NCI-H2081 treated with DMSO at 0.1 percent for 48 hours (cell line): ENCODE results near the gene KCTD21.
"Not testable (repeated sequence)": the region's sequence is repeated elsewhere in the genome, so short reads cannot be mapped to it uniquely, and the experiment has no call there.

Experiments used
- DNase-seq: peaks from one replicate; lab custom pipeline; 2025; lab: John Stamatoyannopoulos, UW

KCTD21 gene

DNA sequence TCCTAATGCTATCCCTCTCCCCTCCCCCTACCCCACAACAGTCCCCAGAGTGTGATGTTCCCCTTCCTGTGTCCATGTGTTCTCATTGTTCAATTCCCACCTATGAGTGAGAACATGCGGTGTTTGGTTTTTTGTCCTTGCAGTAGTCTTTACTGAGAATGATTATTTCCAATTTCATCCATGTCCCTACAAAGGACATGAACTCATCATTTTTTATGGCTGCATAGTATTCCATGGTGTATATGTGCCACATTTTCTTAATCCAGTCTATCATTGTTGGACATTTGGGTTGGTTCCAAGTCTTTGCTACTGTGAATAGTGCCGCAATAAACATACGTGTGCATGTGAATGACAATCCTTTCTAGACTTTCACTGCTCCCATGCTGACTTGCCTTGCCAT is 12.6 kb downstream of the KCTD21 start:
- DNase-seq = not testable (repeated sequence)

- no peak for DNase-seq
Measured at GRCh38 chr11:78171951-78172350, 16.5 kb downstream of the KCTD21 start.

GRCh38 chr11:78170874-78171549 is 17.4 kb downstream of the KCTD21 start:
- no peak for DNase-seq

DNA sequence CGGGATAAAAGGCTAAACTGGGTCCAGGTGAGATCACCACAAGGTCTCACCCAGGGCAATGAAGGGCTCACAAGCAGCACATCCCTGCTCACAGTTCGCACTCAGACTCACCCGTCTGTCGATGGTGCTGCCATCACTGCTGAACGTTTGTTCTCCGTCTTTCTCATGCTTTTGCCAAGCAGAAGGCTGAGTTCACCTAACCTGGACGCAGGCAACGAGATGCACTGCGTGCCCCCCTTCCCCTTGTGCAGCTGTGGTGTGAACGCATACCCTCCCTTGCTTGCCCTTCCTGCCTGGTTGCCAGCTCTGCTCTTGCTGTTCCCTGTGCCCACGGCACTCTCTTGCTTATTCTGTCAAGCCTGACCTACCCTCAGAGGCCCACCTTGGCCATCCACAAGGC is 18.0 kb downstream of the KCTD21 start:
- no peak for DNase-seq

- DNase-seq = no peak
Measured at GRCh38 chr11:78168539-78169477, 19.6 kb downstream of the KCTD21 start.

GRCh38 chr11:78166855-78167469 is 21.5 kb downstream of the KCTD21 start:
- no peak for DNase-seq

GRCh38 chr11:78164471-78164870 is 24.0 kb downstream of the KCTD21 start:
- DNase-seq = no peak

- no peak for DNase-seq
Measured at GRCh38 chr11:78163828-78164227, 24.6 kb downstream of the KCTD21 start.

DNA sequence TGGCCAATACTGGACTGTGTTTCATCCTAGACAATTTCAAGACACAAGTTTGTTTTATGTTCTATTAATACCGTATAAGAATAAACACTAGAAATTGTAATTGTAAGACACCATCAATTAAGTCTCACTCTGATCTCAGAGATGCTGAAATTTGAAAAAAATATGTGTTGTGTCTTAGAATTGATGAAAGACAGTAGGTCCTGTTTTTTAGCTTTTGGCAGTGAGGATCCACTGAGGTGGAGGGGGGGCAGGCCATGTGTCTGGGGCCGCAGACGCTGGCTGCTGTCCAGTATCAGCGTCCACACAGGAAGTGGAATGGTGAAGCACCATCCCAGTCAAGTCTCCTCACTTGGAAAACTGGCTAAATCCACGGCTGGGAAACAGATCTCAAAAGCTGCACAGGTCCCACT is 26.5 kb downstream of the KCTD21 start:
- DNase-seq = no peak

DNA sequence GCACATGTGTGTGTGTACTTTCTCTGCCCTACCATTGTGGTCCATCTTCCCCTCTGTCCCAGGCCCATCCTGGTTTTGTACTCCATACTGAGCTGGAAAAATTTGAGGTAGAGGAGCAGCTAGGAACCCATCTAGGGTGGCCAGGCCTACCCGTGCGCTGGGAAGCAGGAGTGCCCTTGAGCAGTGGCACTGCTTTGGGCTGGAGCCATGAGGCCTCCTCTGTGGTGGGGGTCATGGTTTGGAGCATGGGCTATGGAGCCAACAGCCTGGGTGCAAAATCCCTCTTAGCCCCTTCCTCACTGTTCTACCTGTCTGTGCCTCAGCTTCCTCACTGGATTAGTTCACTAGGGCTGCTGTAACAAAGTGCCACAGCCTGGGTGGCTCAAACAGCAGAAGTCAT is 27.1 kb downstream of the KCTD21 start:
- DNase-seq = no peak

DNA sequence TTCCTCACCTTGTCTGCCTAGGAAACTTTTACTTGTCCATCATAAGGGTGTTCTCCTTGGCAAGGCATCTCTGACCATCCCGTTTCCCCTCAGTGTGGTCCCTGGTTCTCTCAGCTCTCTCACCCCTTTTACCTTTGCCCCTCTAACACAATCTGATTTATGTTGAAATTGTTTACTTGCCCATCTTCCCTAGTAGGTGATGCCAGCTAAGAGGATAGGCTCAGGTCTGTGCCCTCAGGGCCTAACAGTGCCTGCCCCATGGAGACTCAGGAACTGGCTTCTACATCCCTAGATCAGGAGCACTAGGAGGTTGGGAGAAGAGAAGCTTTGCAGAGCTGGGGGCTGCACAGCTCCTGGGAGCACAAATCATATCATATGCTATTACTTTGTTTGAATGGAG is 27.9 kb downstream of the KCTD21 start:
- DNase-seq = no peak

- no peak for DNase-seq
Measured at GRCh38 chr11:78158987-78159652, 29.3 kb downstream of the KCTD21 start.

DNA sequence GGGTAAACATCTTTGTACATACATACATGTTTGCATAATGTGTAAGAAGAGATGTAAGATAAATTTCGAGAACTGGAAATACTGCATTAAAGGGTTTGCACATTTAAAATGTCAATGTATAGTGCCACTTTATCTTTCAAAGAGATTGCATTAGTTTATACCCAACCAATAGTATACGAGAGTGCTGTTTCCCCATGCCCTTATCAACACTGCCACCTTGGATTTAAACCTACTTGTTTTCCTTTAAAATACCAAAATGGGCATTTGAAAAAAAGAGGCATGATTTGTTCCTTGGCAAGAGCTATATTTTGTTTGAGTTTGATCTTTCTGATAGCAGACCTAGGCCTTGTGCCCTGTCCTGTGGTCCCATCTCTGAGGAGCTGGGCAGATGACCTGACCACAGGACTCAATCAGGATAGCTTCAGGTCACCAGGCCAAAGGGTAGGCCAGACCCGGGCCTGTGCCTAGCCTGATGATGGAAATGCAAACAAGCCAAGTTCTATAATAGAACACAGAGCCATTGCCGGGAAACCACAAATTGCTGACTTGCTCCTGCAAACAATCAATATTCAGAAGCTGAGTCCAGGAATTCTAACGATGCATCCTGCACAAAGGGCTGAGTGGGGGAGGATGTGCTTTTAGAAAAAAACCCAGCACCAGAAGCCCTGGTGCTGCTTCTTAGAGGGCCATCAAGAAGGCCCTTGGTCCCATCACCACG is 32.1 kb downstream of the KCTD21 start:
- no peak for DNase-seq

DNA sequence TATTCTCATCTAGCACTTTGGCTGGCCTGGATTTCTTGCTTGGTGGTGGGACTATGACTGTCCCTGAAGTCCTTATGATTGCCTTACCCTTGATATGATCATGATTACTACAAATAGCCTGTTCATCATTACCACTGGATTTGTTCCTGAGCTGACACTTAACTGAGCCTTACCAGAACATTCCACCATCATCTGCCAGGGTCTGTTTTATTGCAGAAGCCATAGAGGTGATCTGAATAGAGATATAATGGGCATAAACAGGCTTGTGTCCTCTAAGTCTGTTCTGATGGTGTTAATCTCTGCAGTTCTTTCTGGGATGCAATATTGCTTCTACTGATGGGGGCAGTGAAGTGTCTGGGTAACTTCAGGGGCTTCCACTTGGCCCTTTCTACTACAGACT is 36.6 kb downstream of the KCTD21 start:
- DNase-seq = no peak

- DNase-seq = no peak
Measured at GRCh38 chr11:78150754-78151153, 37.7 kb downstream of the KCTD21 start.

DNA sequence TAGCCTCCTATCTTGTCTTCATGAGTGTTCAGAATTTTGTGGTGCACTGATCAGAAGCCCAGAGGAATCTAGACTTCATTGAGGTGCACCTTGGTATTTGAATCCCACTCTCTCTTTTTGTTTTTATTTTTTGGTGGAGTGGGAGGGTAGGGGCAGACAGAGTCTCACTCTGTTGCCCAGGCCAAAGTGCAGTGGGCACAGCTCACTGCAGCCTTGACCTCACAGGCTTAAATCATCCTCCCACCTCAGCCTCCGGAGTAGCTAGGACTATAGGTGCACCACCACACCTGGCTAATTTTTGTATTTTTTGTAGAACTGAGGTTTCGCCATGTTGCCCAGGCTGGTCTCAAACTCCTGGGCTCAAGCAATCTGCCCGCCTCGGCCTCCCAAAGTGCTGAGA is 38.1 kb downstream of the KCTD21 start:
- no peak for DNase-seq

DNA sequence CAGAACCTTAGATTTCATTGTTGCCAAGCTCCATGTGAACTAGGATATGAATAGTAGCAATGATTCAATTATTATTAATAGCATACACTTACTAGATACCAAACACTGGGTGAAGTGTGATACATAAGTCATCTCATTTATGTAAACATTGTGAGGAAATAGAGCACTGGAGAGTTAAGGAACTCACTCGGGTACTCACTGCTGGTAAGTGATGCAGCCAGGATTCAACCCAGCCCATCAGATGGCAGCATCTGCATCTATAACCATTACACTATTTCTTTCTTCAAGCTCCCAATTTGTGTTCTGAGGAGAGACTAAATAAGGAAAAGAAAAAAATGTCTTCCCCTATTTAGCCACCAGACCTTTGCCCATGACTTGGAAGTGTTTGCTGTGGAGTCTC is 38.8 kb downstream of the KCTD21 start:
- no peak for DNase-seq

GRCh38 chr11:78147807-78148206 is 40.6 kb downstream of the KCTD21 start:
- DNase-seq = peak; percentile 81

GRCh38 chr11:78145511-78146025 is 42.9 kb downstream of the KCTD21 start:
- no peak for DNase-seq

- no peak for DNase-seq
Measured at GRCh38 chr11:78140392-78141077, 47.9 kb downstream of the KCTD21 start.
